Breast epithelium (tissue), 3 donors: Measurements from ENCODE around the gene PPP6R3.

ENCODE experiments used
- POLR2A ChIP-seq: fragments of 450-650 bp; IDR thresholded peaks from one replicate; pipeline ENCODE4 v1.6.1; 2016; ENCODE audit warnings: antibody characterized with exemption, mild to moderate bottlenecking, moderate library complexity
- TF ChIP-seq, protein P1 (sequence below), 3 donors: fragments of 450-650 bp; IDR thresholded peaks; one replicate each; pipeline ENCODE4 v1.5.1; 2016 to 2017; ENCODE audit warnings: antibody characterized with exemption in 3 of 3, mild to moderate bottlenecking in 3 of 3, moderate library complexity in 3 of 3

DNA sequence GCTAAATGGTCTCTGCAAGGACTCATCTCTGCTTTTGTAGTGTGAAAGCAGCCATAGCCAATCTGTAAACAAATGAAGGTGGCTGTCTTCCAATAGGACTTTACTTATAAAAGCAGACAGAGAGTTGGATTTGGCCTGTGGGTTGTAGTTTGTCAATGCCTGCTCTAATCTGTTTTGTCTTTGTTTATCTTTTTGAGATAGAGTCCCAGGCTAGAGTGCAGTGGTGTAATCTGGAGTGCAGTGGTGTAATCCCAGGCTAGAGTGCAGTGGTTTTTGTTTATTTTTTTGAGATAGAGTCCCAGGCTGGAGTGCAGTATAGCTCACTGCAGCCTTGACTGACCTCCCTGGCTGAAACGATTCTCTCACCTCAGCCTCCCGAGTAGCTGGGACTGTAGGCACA, 8.6 kb downstream of the PPP6R3 start:
- TF ChIP-seq POLR2A: no peak
- TF ChIP-seq, protein P1, sequence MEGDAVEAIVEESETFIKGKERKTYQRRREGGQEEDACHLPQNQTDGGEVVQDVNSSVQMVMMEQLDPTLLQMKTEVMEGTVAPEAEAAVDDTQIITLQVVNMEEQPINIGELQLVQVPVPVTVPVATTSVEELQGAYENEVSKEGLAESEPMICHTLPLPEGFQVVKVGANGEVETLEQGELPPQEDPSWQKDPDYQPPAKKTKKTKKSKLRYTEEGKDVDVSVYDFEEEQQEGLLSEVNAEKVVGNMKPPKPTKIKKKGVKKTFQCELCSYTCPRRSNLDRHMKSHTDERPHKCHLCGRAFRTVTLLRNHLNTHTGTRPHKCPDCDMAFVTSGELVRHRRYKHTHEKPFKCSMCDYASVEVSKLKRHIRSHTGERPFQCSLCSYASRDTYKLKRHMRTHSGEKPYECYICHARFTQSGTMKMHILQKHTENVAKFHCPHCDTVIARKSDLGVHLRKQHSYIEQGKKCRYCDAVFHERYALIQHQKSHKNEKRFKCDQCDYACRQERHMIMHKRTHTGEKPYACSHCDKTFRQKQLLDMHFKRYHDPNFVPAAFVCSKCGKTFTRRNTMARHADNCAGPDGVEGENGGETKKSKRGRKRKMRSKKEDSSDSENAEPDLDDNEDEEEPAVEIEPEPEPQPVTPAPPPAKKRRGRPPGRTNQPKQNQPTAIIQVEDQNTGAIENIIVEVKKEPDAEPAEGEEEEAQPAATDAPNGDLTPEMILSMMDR (IDR thresholded peaks at IDR 0.05): no peak
